HG03432 (cell line): Measurements from ENCODE around the gene ZNF625.

ENCODE experiments used
- ATAC-seq: cut with Tn5 transposase; IDR thresholded peaks from one replicate; pipeline ENCODE4 v1.9.1; 2021; ENCODE audit warnings: mild to moderate bottlenecking, moderate library complexity; ENCODE audit not compliant: unreplicated experiment

ZNF625 gene

GRCh38 chr19:12156223-12157058 is at the start of gene ZNF625:
TSS of gene ZNF625 (minus strand) at chr19:12156734. CDS start at chr19:12156558, 176 bp downstream.
- ATAC-seq: peak; percentile 64

- no peak for ATAC-seq
These were observed 48.8 kb upstream of the ZNF625 start for GRCh38 chr19:12205296-12205695.

GRCh38 chr19:12202250-12202649 is 45.7 kb upstream of the ZNF625 start:
- ATAC-seq: no peak

- ATAC-seq: no peak
These were observed 43.4 kb upstream of the ZNF625 start for GRCh38 chr19:12199757-12200419.

- no peak for ATAC-seq
These were observed 41.6 kb upstream of the ZNF625 start for GRCh38 chr19:12198136-12198535.

- no peak for ATAC-seq
These were observed 38.5 kb upstream of the ZNF625 start for GRCh38 chr19:12194827-12195731.

DNA sequence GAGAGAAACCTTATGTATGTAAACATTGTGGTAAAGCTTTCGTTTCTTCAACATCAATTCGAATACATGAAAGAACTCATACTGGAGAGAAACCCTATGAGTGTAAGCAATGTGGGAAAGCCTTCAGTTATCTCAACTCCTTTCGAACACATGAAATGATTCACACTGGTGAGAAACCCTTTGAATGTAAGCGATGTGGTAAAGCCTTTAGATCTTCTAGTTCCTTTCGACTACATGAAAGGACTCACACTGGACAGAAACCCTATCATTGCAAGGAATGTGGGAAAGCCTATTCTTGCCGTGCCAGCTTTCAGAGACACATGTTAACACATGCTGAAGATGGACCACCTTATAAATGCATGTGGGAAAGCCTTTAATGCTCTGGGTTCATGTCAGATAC is 31.1 kb upstream of the ZNF625 start:
- no peak for ATAC-seq

DNA sequence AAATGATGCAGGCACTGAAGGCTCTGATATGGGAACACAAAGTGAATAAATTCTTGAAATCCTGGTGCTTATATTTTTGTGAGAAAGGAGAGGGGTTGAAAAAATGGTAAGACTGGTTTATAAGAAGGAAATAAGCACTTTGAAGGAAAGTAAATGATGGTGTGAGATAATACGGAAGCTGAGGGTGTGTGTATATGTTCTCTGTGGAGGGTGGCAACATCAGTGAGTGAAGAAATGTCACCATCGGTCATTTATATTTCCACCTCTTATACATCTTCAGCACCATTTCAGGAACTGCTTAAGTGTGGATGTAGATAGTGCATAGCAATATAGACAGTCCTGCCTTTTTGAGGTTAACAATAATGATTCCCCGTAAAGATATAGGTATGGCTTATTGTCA is 23.8 kb upstream of the ZNF625 start:
- no peak for ATAC-seq

DNA sequence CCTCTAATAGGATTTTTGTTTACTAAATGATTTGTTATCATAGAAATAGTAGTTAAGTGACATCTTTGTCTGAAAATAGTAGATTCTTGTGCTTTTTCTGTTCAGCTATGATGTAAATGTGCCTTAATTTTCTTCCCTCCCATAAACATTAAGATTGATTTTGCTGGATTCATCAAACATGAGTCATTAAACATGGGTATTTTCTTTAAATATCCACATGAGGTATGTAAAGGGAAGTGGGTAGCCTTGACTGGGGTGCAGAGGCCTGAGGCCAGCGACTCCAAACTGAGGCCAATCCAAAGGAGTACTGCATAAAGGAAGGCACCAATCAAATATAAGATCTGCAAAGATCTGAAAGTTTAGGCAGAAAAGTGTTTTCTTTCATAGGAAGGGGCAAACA is 10.1 kb upstream of the ZNF625 start:
- no peak for ATAC-seq

GRCh38 chr19:12163826-12164225 is 7.3 kb upstream of the ZNF625 start:
- no peak for ATAC-seq

GRCh38 chr19:12162882-12163806 is 6.6 kb upstream of the ZNF625 start, which contains the start of gene ZNF136:
TSS of gene ZNF136 (plus strand) at chr19:12163096. CDS start at chr19:12163204, 108 bp downstream.
- ATAC-seq: peak; percentile 91

DNA sequence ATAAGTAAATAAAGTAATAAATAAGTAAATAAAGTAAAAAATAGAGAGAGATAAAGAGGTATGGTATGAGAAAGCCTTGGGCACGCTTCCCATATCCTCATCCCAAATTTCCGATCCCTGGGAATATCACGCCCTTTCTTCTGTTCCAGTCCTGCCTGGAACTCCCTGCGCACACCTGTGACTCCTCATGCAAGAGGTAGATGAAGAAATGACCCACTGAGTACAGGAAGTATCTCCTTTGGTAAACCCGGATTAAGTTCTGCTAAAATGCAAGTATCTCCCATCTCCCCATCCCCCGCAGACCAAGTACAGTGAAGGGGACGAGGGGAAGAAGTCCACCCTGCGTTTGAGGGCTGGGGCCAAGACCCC is 6.0 kb upstream of the ZNF625 start:
- peak; percentile 13 for ATAC-seq

GRCh38 chr19:12159773-12160414 is 3.4 kb upstream of the ZNF625 start:
- ATAC-seq: no peak

- ATAC-seq: no peak
These were observed 1.1 kb downstream of the ZNF625 start for GRCh38 chr19:12155324-12155860.

DNA sequence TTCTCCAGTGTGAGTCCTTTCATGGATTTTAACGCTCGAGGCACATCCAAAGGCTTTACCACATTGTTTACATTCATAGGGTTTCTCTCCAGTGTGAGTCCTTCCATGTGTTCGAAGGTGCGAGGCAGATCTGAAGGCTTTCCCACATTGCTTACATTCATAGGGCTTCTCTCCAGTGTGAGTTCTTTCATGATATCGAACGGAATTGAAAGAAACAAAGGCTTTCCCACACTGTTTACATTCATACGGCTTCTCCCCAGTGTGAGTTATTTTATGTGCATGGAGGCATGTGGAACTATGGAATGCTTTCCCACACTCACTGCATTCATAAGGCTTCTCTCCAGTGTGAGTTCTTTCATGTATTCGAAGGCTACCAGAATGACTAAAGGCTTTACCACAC is 11.2 kb downstream of the ZNF625 start:
- no peak for ATAC-seq

DNA sequence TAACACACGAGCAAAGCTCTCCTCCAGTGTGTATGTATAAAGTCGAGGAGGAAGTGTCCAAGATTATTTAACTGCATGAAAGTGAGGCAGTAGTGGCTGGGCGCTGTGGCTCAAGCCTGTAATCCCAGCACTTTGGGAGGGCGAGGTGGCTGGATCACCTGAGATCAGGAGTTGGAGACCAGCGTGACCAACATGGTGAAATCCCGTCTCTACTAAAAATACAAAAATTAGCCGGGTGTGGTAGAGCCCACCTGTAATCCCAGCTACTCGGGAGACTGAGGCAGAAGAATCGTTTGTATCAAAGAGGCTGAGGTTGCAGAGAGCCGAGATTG is 15.2 kb downstream of the ZNF625 start:
- ATAC-seq: no peak

GRCh38 chr19:12140545-12141404 is 15.8 kb downstream of the ZNF625 start:
- peak; percentile 4 for ATAC-seq

GRCh38 chr19:12139885-12140544 is 16.5 kb downstream of the ZNF625 start, which contains the start of gene ZNF20:
TSS of gene ZNF20 (minus strand) at chr19:12140350. CDS start at chr19:12140182, 168 bp downstream.
- peak; percentile 89 for ATAC-seq
